HG02763 (cell line): ENCODE measurements around the gene MPPED1.

ENCODE experiments used
- ATAC-seq: cut with Tn5 transposase; IDR thresholded peaks from one replicate; pipeline ENCODE4 v1.9.1; 2021; ENCODE audit warnings: mild to moderate bottlenecking, moderate library complexity; ENCODE audit not compliant: unreplicated experiment

The MPPED1 gene, protein sequence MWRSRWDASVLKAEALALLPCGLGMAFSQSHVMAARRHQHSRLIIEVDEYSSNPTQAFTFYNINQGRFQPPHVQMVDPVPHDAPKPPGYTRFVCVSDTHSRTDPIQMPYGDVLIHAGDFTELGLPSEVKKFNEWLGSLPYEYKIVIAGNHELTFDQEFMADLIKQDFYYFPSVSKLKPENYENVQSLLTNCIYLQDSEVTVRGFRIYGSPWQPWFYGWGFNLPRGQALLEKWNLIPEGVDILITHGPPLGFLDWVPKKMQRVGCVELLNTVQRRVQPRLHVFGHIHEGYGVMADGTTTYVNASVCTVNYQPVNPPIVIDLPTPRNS

DNA sequence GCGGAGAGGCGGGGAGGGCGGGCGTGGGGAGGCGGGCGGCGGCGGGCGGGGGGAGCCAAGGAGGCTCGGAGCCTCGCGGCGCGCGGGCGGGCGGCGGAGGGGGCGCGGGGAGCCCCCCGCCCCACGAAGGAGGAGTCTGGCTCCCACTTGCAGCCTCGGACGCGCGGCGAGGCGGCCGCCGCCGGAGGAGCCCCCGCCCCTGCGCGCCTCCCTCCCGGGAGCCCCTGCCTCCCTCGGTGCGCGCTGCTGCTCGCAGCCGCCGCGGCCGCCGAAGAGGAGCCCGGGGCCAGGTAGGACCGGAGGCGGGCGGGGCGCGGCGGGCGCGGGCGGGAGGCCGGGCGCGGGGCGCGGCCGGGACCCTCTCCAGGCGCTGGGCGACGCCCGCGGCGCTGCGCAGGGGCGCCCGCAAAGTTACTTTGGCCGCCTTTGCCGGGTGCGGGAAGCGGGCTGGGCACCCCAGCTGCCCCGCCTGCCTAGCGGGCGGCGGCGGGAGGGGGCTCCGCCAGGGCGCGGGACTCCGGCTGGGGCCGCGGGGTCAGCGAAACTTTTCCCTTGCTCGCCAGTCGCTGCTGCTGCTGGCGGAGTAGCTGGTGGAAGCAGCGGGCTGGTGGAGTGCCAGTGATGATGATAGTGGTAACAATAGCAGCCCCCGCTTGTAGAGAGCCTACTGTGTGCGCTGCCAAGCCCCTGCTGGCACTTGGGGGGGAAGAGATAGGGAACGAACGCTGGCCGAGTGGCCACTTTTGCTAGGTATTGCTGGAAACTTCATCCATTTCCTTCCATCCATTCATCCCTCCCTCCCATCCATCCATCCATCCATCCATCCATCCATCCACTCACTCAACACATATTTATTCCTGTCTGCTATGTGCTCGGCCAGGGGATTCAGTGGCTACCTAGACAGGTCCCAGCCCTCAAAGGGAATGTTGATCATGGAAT, at the start of gene MPPED1:
Gene MPPED1, plus strand, starts transcription at position 146 of the 939 bp plus-strand sequence. CDS start 12,972 bp downstream, outside the sequence.
- ATAC-seq: no peak

DNA sequence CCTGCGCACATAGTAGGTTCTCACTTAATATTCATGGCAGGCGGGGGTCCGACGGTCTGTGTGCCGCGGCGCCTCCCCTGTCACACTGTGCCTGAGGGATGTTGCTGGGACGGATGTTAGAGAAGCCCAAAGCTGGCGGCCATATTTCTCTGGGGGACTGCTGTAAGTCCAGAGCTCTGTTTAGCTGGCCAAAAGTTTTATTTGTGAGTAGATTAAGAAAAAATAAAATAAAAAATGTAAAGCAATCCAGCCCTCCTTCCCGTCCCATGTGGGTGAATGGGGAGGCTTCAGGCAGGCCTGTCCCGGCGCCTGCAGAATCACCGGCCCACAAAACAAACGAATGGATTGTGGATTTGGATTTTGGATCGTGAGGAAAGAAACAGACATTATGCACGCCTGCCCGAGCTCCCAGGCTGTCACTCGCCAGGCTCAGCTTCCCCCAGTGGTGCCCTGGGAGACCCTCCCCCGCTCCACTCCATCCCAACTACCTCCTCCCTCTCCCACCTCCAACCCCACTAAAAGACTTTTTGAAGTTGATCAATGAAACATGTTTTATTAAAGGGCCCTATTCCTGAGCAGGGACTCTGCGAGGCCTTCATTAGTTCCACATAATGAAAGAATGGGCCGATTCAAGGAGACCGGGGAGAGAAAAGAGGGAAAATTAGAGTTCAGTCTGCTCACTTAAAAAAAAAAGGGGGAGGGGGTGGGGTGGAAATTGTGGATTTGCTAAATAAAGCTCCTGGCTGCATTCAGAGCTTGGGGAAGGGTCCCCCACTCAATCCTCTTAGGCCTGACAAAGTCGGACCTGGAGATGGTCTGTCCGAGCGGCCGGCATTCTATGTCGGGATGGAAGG, 48.3 kb upstream of the MPPED1 start:
- no peak for ATAC-seq

DNA sequence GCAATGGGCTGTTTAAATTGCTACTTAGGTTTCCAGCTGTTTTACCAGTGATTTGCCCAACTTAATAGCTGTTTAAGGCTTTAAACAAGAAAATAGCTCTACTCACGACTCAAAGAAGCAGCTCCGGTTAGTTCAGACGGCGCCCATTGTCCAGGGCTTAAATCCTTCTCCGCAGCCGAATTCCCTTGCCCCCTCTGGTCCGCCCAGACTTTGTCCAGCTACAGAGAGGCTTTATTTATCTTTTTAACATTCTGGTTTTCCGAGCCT, 47.7 kb upstream of the MPPED1 start:
- no peak for ATAC-seq

DNA sequence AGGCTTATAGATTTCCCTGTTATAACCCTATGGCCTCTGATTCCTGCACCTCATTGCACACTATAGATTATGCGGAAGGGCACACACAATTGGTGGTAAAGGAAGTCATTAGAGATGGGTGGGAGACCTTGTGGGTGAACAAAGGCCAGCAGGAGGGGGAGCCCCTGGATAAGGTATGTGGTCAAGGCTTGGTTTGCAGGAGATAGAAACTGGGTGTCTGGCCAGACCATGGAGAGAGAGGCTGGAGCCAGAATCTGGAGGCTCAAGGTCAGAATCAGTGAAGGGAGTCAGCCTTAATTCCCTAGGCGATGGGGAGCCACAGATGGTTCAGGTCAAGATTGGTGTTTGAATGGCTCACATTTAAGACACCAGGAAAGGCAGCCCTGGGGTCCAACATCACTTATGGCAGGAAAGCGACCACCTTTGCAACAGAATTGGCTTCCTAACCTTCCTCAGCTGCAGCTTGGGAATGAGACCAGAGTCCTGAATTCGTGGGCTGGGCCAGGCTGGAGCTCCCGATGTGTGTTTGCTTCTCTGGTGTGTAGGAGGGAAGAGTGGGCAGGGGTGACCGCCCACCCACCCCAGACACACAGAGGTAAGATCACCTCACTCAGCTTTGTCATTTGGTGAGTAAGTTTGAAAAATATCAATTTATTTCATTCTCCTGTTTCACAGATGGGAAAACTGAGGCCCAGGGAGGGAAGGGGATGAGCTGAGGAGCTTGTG, 45.9 kb upstream of the MPPED1 start:
- ATAC-seq: no peak

DNA sequence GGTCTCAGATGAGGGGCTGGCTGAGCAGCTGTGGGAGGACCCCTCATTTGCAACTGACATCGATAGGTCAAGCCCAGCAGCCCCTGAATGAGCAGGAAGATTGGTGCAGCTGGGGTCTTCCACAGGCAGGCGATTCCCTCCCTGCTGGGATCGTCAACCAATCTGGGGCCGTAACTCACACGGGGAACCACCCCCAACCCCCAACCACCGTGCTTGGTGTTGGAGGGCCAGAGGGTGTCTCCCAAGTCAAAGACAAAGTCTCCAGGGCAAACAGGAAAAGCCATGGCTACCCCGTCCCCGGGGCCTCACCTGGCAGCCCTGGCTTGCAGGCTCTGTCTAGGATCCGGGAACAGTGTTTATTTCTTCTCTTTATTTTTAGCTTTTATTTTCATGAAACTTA, 41.8 kb upstream of the MPPED1 start:
- no peak for ATAC-seq

DNA sequence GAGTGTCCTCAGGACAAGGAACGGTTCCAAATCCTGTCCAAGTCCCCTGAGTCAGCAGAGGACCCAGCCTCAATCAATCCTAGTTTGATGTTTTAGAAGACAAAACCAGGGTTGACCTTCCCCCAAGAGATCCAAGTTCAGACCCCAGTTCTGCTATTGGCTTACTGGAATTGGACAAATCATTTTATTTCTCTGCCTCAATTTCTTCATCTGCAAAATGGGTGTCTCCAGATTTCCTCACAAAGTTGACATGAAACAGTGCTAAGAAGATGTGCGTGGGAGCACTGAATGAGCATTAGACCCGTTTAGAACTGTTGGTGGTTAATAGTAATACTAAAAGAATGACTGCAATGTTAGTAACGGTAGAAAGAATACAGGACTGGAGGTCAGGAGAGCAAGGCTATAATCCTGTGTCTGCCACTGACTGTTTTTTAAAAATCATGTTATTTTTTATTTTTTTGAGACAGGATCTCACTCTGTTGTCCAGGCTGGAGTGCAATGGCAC, 35.8 kb upstream of the MPPED1 start:
- no peak for ATAC-seq

DNA sequence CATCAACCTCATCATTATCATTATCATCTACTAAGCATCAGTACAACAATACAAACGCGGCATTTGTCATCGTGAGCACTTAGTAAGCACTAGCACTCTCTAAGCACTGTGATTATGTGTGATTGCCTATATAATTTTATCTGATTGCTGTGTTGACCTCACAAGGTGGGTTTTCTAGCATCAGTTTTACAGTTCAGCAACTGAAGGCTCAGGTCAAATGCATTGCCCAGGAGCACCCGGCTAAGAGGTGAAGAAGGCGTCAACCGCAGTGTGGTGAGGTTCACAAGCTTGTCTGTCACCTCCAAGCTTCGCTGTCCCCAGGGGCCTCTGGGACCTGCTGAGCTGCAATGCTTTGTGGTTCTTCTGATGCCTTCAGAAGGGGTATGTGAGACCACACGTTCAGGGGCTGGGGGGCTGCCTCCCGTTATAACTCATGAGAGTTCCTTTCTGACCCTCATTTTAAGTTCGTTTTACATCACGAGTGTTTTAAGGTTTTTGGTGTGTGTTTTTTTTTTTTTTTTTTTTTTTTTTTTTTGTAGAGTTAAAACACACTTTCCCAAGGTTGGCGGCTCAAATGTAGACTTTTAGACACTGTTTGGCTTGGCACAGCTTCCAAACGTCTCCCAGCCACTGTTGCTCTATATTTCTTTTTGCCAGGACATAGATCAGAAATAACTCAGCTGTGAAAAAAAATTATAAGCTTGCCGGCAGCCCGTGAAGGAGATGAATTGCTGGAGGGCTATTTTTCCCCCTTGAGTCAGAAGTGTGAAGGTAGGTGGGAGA, 34.9 kb upstream of the MPPED1 start:
- ATAC-seq: no peak

DNA sequence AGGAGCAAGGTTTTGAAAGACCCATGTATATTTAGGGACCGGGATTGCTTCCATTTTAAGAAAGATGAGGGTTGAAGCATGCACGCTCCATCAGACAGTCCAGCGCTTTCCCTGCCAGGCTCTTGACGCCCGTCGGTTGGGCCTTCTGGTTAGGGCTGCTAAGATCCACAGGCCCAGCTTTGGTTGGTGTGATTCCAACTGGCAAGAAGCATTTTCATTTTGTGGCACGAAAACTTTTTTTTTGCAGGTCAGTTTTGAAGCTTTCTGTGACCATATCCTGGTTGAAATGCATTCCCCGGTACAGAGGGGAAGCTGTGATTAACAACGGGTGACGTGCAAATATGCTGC, 34.3 kb upstream of the MPPED1 start:
- ATAC-seq: no peak

DNA sequence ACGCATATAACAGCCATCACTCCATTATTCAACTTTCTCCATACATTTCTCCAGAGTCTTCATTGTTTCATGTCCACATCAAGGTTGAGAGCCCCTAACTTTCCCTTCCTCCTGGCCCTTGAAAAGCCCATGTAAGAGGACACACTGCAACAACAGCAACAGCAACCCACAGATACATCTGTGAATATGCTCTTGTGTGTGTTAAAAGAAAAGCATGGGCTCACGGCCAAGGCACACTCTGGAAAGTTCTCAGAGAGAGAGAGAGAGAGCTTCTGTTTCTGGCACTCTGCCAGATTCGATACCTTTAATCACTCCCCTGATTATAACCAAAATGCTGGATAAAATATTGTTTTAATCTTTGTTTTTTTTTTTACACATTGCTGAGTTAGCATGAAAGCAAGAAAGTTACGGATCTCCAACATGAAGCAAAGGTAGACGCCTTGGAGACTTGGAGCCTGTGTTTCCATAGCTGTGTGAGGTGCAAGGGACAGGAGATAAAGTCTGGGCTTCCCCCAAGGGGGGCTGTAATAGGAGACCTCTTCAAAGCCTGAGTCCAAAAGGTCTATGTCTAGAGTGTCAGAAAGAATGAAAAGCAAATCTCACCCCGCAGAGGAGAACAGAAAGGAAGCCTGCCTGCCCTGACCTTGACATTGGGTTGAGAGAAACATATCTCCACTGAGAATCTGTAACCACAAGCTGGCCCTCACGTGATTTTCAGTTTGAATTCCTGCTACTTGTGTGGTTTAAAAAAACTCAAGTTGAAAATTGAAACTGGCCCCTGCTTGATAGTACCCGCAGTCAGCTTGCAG, 33.7 kb upstream of the MPPED1 start:
- ATAC-seq: no peak

DNA sequence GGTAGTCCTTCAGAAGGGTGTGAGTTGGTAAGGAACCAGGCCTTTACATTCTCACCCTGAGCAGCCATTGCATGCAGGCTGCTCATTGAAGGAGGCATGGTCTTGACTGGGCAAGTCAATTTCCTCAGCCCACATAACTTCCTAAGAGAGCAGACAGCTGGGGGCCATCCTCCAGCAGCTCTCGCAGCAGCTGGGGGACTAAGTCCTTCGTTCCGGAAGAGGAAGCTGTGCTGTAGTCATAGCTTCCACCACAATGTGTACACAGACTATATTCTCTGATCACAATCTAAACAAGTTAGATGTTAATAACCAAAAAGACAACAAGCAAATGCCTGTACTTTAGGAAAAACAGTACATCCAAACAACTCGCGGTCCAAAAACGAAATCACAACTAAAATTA, 30.1 kb upstream of the MPPED1 start:
- ATAC-seq: no peak

DNA sequence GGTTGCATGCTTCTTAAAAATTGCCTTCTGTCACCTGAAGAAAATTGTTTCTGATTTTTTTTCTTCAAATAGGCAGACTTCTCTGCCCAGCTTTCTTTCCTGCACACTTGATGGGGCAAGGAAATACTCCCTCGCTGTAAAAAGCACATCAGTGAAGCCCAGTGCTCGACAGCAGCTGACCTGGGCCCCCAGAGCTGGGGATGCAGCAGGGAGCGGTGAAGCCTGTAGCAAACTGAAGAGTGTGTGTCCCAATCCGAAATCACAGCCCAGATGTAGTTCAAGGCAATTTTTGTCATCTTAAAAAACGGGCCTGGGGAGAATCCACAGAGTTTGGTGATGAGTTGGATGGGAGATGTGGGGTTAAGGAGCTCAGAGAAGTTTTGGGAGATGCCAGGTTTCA, 27.0 kb upstream of the MPPED1 start:
- no peak for ATAC-seq

DNA sequence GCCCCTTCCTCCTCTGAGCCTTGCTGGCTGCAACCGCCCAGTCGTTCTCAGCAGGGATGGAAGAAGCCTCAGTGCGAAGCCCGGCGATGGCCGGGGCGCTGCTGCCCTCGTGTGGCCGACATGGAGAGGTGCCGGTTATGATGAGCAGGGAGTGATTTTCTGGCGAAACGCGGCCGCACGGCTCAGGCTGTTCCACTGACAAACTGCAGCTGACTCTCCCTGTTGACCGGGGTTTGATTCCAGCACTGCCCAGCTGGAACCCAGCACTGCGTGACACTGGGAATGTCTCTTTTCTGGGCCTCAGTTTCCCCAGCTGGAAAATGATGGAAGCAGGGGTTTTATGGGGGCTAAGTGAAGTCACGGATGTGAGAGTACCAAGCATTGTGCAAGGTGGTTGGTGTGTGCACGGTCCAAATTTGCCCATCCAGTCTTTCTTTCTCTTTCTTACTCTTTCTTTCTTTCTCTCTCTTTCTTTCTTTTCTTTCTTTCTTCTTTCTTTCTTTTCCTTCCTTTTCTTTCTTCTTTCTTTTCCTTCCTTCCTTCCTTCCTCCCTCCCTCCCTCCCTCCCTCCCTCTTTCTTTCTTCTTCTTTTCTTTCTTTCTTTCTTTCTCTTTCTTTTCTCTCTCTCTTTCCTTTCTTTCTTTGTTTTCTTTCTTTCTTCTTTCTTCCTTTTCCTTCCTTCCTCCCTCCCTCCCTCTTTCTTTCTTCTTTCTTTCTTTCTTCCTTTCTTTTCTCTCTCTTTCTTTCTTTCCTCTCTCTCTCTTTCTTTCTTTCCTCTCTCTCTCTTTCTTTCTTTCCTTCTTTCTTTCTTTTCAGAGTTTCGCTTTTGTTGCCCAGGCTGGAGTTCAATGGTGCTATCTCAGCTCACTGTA, 25.8 kb upstream of the MPPED1 start:
- ATAC-seq: no peak

DNA sequence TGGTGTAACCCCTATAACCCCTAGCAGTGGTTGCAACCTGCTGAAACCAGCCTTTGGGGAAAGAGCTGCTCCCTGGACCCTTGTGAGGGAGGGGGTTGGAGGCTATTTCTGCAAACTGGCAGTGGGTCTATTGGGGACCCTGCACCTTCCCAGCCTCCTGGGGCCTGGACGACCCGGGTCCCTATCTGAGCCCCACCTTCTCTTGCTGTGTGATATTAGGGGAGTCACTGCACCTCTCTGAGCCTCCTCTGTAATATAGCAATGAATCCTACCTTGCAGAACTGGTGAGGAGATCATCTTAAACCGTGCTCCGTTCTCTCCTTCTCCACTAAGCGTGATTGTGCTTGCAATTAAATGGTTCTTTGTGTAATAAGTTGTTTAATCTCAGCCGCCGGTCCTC, 24.0 kb upstream of the MPPED1 start:
- ATAC-seq: no peak

DNA sequence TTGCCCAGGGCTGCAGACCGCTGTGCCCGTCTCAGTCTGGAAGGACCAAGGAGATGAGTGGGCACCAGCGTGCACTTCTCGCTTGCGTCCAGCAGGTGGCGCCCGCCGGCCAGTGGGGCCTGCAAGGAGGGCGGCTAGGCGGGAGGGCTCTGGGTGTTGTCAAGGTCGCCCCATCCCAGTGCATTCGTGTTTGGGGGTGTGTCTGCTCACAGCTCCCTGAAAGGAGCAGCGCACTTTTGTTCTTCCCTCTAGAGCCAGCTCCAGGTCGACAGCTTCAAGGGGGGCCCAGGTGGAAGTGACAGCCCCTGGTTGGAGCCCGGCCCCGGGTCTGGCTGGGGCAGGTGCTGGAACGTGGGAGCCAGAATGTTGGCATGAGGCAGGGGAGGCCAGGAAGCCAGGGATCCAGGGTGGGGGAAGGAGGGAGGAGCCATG, 23.4 kb upstream of the MPPED1 start:
- ATAC-seq: no peak

DNA sequence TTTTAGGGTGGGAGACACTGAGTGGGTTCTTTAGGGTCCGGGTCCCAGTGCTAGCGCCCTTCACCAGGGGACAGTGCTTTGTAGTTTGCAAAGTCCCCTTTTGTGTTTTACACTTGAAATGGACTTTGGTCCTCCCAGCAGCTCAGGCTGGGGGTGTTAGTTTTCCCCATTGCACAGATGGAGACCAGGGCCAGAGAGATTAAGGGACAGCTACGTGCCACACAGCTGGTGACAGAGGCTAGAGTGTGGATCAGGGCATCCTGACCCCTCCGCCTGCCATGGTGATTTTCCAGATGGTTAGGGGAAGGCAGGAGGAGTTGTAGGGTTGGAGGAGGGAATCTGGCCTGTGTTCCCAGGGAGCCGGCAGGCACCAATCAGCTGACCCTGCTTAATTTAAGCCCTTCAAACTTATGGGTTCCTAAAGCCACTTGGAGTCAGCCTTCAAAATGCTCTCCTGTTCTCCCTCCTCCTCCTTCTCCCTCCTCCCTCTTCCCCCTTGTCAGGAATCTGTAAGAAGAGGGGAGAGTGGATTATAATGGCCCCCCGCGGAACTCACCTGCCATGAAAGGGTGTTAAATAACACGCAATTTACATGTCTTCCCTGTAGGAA, 22.5 kb upstream of the MPPED1 start:
- no peak for ATAC-seq

DNA sequence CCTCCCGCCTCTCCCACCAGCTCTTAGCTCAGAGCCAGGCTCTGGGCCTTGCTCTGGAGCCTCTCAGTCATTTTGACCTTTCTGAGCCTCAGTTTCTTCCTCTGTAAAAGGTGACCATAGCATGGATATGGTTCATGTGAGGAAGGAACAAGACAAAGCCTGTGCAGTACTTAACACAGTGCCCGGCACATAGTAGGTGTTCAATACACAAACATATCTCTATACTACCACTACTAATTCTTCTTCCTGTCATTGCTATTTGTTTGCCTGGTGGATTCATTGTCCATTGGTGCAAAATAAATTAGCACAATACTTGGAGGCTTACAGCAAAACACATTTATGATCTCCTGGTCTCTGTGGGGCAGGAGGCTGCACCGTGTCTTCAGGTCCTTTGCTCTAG, 21.6 kb upstream of the MPPED1 start:
- ATAC-seq: no peak

DNA sequence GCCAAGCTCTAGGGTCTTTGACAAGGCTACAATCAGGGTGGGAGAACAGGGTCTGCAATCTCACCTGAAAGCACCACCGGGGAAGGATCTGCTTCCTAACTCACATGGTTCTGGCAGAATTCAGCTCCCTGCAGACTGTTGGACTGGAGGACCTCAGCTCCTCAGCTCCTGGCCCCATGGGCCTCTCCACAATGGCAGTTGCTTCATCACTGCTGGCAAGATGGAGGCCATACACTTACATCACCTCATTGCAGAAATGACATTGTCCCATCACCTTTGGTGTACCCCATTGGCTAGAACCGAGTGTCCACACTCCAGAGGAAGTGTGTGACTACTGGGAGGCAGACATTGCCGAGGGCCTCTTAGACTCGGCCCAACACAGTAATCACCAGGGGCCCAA, 20.9 kb upstream of the MPPED1 start:
- ATAC-seq: no peak

DNA sequence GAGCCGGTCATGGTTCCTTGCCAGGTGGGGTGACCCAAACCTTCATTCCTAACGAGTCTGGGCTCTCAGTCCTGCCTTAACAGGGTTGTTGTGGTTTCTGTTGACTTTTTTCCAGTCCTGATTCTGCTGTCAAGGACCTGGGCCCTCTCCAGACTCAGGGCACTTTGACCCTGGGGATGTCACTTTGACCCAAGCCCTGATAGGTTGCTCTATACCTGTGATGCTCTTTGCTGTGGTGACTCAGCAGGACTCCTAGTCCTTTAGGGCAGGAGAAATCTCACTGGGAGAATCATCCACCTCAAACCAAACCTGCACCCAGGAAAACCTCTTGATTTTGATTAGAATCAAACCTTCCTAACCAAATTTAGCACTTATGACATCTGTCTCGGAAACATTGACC, 20.5 kb upstream of the MPPED1 start:
- no peak for ATAC-seq
